Measurements from ENCODE around the gene MC1R.
"Not testable (repeated sequence)": the region's sequence is repeated elsewhere in the genome, so short reads cannot be mapped to it uniquely, and the experiment has no call there.

Gene MC1R

GRCh38 chr16:89962754-89963498 lies 44.3 kb downstream of the MC1R start:
- no peak for DNase-seq (ENCODE audit: low read depth)

GRCh38 chr16:89964201-89964600 lies 45.5 kb downstream of the MC1R start:
- DNase-seq (ENCODE audit: low read depth), result no peak

GRCh38 chr16:89965447-89966225 lies 47.0 kb downstream of the MC1R start:
- DNase-seq (ENCODE audit: low read depth), result no peak

GRCh38 chr16:89966756-89967155 lies 48.1 kb downstream of the MC1R start:
- DNase-seq (ENCODE audit: low read depth), result no peak

GRCh38 chr16:89967436-89967835 lies 48.8 kb downstream of the MC1R start:
- not testable (repeated sequence) for DNase-seq (ENCODE audit: low read depth)

- not testable (repeated sequence) for DNase-seq (ENCODE audit: low read depth)
Measured at GRCh38 chr16:89968074-89968473, 49.4 kb downstream of the MC1R start.

- no peak for DNase-seq (ENCODE audit: low read depth)
Measured at GRCh38 chr16:89969741-89970410, 51.2 kb downstream of the MC1R start.
